Upper lobe of right lung (tissue), 1 donor: ENCODE data around the gene KCND1. TPM values are rescaled to one million over a fixed set of nuclear protein-coding genes. Genes with fewer than 3 reads are reported as not detected.

Experiments used
- total RNA-seq: library from RNA; stranded (reverse); fragmentation: NEBNext Ultra II Directional; extraction: Animal tissue kit (Norgen Biotek cat#: 25700); gene quantifications from one replicate; pipeline ENCODE4 v1.2.1, GENCODE V29; 2021
- donor health status: DM: no; HTN: yes; CAD: no; lungs with severe emphysema.

The KCND1 gene
- total RNA-seq, 1 donor from 2014 or later = 1.2 TPM

Other genes starting within 250 kb of the KCND1 start
- gene GLOD5, start 210.1 kb downstream of the KCND1 start, total RNA-seq = 2.6 TPM
- gene GATA1, start 185.3 kb downstream of the KCND1 start, total RNA-seq = 0.87 TPM
- 94.2 TPM for gene HDAC6, start 169.8 kb downstream of the KCND1 start, total RNA-seq
- gene ERAS, start 145.3 kb downstream of the KCND1 start, total RNA-seq = not detected
- gene PCSK1N, start 136.2 kb downstream of the KCND1 start, total RNA-seq = 4.3 TPM
- gene TIMM17B, start 74.1 kb downstream of the KCND1 start, total RNA-seq = 32.9 TPM
- gene PQBP1, start 73.9 kb downstream of the KCND1 start, total RNA-seq = 61.3 TPM
- 22.6 TPM for gene SLC35A2, start 60.2 kb downstream of the KCND1 start, total RNA-seq
- 14.4 TPM for gene PIM2, start 52.8 kb downstream of the KCND1 start, total RNA-seq
- gene OTUD5, start 14.2 kb downstream of the KCND1 start, total RNA-seq = 42.6 TPM
- gene GRIPAP1, start 30.4 kb upstream of the KCND1 start, total RNA-seq = 52.8 TPM
- gene TFE3, start 71.5 kb upstream of the KCND1 start, total RNA-seq = 62.4 TPM
- 10.8 TPM for gene CCDC120, start 87.2 kb upstream of the KCND1 start, total RNA-seq
- gene PRAF2, start 102.2 kb upstream of the KCND1 start, total RNA-seq = 17.3 TPM
- 63.2 TPM for gene WDR45, start 108.0 kb upstream of the KCND1 start, total RNA-seq
- 19.3 TPM for gene GPKOW, start 151.9 kb upstream of the KCND1 start, total RNA-seq
- gene MAGIX, start 190.9 kb upstream of the KCND1 start, total RNA-seq = 7.1 TPM
- 90.9 TPM for gene PLP2, start 200.1 kb upstream of the KCND1 start, total RNA-seq
- gene PRICKLE3, start 214.5 kb upstream of the KCND1 start, total RNA-seq = 16.4 TPM
- gene SYP, start 228.3 kb upstream of the KCND1 start, total RNA-seq = 3.5 TPM